ENCODE data around the gene TXNRD2. TPM values are rescaled to one million over a fixed set of nuclear protein-coding genes. Genes with fewer than 3 reads are reported as not detected.

Gene TXNRD2
- total RNA-seq, 2 experiments from 2014 or later = 24.7 to 28.9 TPM

DNA sequence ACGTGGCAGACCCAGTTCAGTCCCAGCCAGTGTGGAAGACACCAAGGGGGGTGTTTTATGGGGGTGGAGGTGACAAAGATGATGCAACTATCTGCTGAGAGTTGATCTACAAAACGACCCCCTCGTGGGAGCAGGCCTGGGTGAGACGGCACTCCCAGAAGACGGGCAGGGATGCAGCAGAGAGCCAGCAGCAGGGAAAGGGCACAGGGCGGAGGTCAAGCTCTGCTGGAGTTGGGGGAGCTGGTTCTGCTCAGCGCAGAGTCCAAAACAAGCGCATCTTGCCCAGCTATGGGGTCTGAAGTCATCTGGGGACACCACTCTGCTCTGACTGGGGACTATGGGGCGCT lies 90.9 kb downstream of the TXNRD2 start:
- 0 out of 2 replicates have a peak, but pooled peaks cover 9% of the 10 kb centered on the region for H4K20me1 ChIP-seq (ENCODE audit: insufficient read depth, low read length)
- TF ChIP-seq, protein P1, sequence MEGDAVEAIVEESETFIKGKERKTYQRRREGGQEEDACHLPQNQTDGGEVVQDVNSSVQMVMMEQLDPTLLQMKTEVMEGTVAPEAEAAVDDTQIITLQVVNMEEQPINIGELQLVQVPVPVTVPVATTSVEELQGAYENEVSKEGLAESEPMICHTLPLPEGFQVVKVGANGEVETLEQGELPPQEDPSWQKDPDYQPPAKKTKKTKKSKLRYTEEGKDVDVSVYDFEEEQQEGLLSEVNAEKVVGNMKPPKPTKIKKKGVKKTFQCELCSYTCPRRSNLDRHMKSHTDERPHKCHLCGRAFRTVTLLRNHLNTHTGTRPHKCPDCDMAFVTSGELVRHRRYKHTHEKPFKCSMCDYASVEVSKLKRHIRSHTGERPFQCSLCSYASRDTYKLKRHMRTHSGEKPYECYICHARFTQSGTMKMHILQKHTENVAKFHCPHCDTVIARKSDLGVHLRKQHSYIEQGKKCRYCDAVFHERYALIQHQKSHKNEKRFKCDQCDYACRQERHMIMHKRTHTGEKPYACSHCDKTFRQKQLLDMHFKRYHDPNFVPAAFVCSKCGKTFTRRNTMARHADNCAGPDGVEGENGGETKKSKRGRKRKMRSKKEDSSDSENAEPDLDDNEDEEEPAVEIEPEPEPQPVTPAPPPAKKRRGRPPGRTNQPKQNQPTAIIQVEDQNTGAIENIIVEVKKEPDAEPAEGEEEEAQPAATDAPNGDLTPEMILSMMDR (conservative IDR thresholded peaks at IDR 0.05; ENCODE audit: low read length) = no peak
- no peak for TF ChIP-seq EZH2phosphoT487 (IDR thresholded peaks at IDR 0.05; ENCODE audit: borderline replicate concordance, low read depth, low read length)
- no peak for DNase-seq (ENCODE audit: low spot score)
- no peak overlapping the region for H3K4me2 ChIP-seq (ENCODE audit: low read length)
- no peak overlapping the region for H2AFZ ChIP-seq (ENCODE audit: low read length)
- POLR2A ChIA-PET = interaction anchor here (1.1 kb wide), 1 partner anchor 18 kb away, joined by 3 read pairs; no protein-coding TSS in a partner anchor
- H3K4me3 ChIP-seq (ENCODE audit: low read depth, low read length, poor library complexity, severe bottlenecking) = no peak overlapping the region
- peaks cover 39% of the 10 kb centered on the region for H3K79me2 ChIP-seq (ENCODE audit: insufficient read depth, low read depth, low read length)
- BruUV-seq (replicated peaks) = no TSS peak
- intact Hi-C loops (cut with micrococcal nuclease; ENCODE audit: unreplicated experiment) = no loop called here
- H3K9me3 ChIP-seq (ENCODE audit: low read length) = no peaks in the 10 kb centered on the region
- CTCF ChIA-PET (ENCODE audit: unreplicated experiment) = interaction anchor here (1.1 kb wide), 1 partner anchor 18 kb away, joined by 3 read pairs; no protein-coding TSS in a partner anchor
- H3K4me1 ChIP-seq (ENCODE audit: insufficient read depth, low read length, poor library complexity, severe bottlenecking) = peaks cover 16% of the 10 kb centered on the region
- no peak overlapping the region for H3K27ac ChIP-seq (ENCODE audit: low read depth, low read length, poor library complexity, severe bottlenecking)
- H3K36me3 ChIP-seq (ENCODE audit: insufficient read depth, low read length) = peaks cover 77% of the 10 kb centered on the region
- no peaks in the 10 kb centered on the region for H3K9me2 ChIP-seq (ENCODE audit: insufficient read depth, low read length)

- Histone ChIP-seq H4K20me1 (ENCODE audit: insufficient read depth, low read length) (0 out of 2 replicates have a peak, but pooled peaks cover 9% of the 10 kb centered on the region), H3K27ac (ENCODE audit: low read depth, low read length, poor library complexity, severe bottlenecking) (no peak overlapping the region), H3K4me2 (ENCODE audit: low read length) (no peak overlapping the region), H3K4me3 (ENCODE audit: low read depth, low read length, poor library complexity, severe bottlenecking) (no peak overlapping the region), H3K9me2 (ENCODE audit: insufficient read depth, low read length) (no peaks in the 10 kb centered on the region), H3K4me1 (ENCODE audit: insufficient read depth, low read length, poor library complexity, severe bottlenecking) (peaks cover 22% of the 10 kb centered on the region), H3K36me3 (ENCODE audit: insufficient read depth, low read length) (peaks cover 77% of the 10 kb centered on the region), H3K79me2 (ENCODE audit: insufficient read depth, low read depth, low read length) (peaks cover 32% of the 10 kb centered on the region), H3K9me3 (ENCODE audit: low read length) (no peaks in the 10 kb centered on the region), H2AFZ (ENCODE audit: low read length) (no peak overlapping the region)
- intact Hi-C loops (cut with micrococcal nuclease; ENCODE audit: unreplicated experiment) = no loop called here
- POLR2A ChIA-PET = interaction anchor here (1.1 kb wide), 1 partner anchor 18 kb away, joined by 3 read pairs; no protein-coding TSS in a partner anchor
- DNase-seq (ENCODE audit: low spot score) = no peak
- no TSS peak for BruUV-seq (replicated peaks)
- TF ChIP-seq, protein P1 (conservative IDR thresholded peaks at IDR 0.05; ENCODE audit: low read length) = no peak
- TF ChIP-seq EZH2phosphoT487 (IDR thresholded peaks at IDR 0.05; ENCODE audit: borderline replicate concordance, low read depth, low read length) = no peak
- CTCF ChIA-PET (ENCODE audit: unreplicated experiment) = interaction anchor here (1.1 kb wide), 1 partner anchor 19 kb away, joined by 3 read pairs; no protein-coding TSS in a partner anchor
These were observed 91.5 kb downstream of the TXNRD2 start for GRCh38 chr22:19849835-19850762.

Measured in OCI-LY7 (cell line).